ENCODE data around the gene SPRYD4.
"Not testable (repeated sequence)": the region's sequence is repeated elsewhere in the genome, so short reads cannot be mapped to it uniquely, and the experiment has no call there.

Gene SPRYD4

GRCh38 chr12:56476972-56477432 is 8.6 kb downstream of the SPRYD4 start:
- DNase-seq (ENCODE audit: low read depth in 2 of 2): no peak

GRCh38 chr12:56477521-56478225 is 9.3 kb downstream of the SPRYD4 start:
- DNase-seq (ENCODE audit: low read depth in 2 of 2): no peak

- DNase-seq (ENCODE audit: low read depth in 2 of 2): no peak
Observed at GRCh38 chr12:56479625-56480024, 11.2 kb downstream of the SPRYD4 start.

GRCh38 chr12:56484566-56484965 is 16.2 kb downstream of the SPRYD4 start:
- no peak for DNase-seq (ENCODE audit: low read depth in 2 of 2)

GRCh38 chr12:56486694-56487093 is 18.3 kb downstream of the SPRYD4 start:
- no peak for DNase-seq (ENCODE audit: low read depth in 2 of 2)

GRCh38 chr12:56487448-56488040 is 19.2 kb downstream of the SPRYD4 start:
- DNase-seq (ENCODE audit: low read depth in 2 of 2): no peak

GRCh38 chr12:56488041-56488955 is 19.9 kb downstream of the SPRYD4 start, which contains the start of gene GLS2:
TSS of gene GLS2 (minus strand) at chr12:56488161. CDS start at chr12:56488118, 43 bp downstream.
- peak; percentile 40 to 53 for DNase-seq (ENCODE audit: low read depth in 2 of 2)

- no peak for DNase-seq (ENCODE audit: low read depth in 2 of 2)
Observed at GRCh38 chr12:56490360-56490759, 22.0 kb downstream of the SPRYD4 start.

GRCh38 chr12:56493409-56494105 is 25.2 kb downstream of the SPRYD4 start:
- DNase-seq (ENCODE audit: low read depth in 2 of 2): not testable (repeated sequence)

GRCh38 chr12:56494106-56494415 is 25.7 kb downstream of the SPRYD4 start:
- DNase-seq (ENCODE audit: low read depth in 2 of 2): not testable (repeated sequence)

GRCh38 chr12:56494481-56494880 is 26.1 kb downstream of the SPRYD4 start:
- not testable (repeated sequence) for DNase-seq (ENCODE audit: low read depth in 2 of 2)

GRCh38 chr12:56496704-56497103 is 28.3 kb downstream of the SPRYD4 start:
- DNase-seq (ENCODE audit: low read depth in 2 of 2): peak; percentile 32 to 57

- DNase-seq (ENCODE audit: low read depth in 2 of 2): not testable (repeated sequence)
Observed at GRCh38 chr12:56498126-56498902, 29.9 kb downstream of the SPRYD4 start.

GRCh38 chr12:56499452-56499851 is 31.1 kb downstream of the SPRYD4 start:
- not testable (repeated sequence) for DNase-seq (ENCODE audit: low read depth in 2 of 2)

GRCh38 chr12:56499879-56500278 is 31.5 kb downstream of the SPRYD4 start:
- DNase-seq (ENCODE audit: low read depth in 2 of 2): not testable (repeated sequence)

- DNase-seq (ENCODE audit: low read depth in 2 of 2): no peak
Observed at GRCh38 chr12:56510786-56511185, 42.4 kb downstream of the SPRYD4 start.

GRCh38 chr12:56514014-56514318 is 45.6 kb downstream of the SPRYD4 start:
- DNase-seq (ENCODE audit: low read depth in 2 of 2): not testable (repeated sequence)

GRCh38 chr12:56517854-56518253 is 49.5 kb downstream of the SPRYD4 start:
- no peak for DNase-seq (ENCODE audit: low read depth in 2 of 2)

- no peak for DNase-seq (ENCODE audit: low read depth in 2 of 2)
Observed at GRCh38 chr12:56518570-56518969, 50.2 kb downstream of the SPRYD4 start.

GRCh38 chr12:56520048-56520447 is 51.7 kb downstream of the SPRYD4 start:
- DNase-seq (ENCODE audit: low read depth in 2 of 2): no peak

- no peak for DNase-seq (ENCODE audit: low read depth in 2 of 2)
Observed at GRCh38 chr12:56520506-56520905, 52.1 kb downstream of the SPRYD4 start.

Measured in stimulated activated CD8-positive, alpha-beta memory T cell treated with anti-CD3 and anti-CD28 coated beads, Interleukin-2, amount 100 ng/mL, for 48 hours (primary cell).